GM12865 (cell line): ENCODE data around the gene RMND5A.

Experiments
- DNase-seq: peaks from one replicate; pipeline ENCODE4 v3.0.0; 2010; ENCODE audit warnings: low read depth
- H3K4me3 ChIP-seq: 2 replicates; pipeline ENCODE4 v1.5.1; 2011; ENCODE audit warnings: mild to moderate bottlenecking, low read depth, low read length, control low read depth
- TF ChIP-seq, protein P1 (sequence below): IDR thresholded peaks from 2 replicates; pipeline ENCODE4 v1.5.1; 2011; ENCODE audit warnings: low read length, control low read depth, low read depth, inconsistent platforms; ENCODE audit not compliant: insufficient read depth; ENCODE audit errors: missing control alignments

The RMND5A gene

DNA sequence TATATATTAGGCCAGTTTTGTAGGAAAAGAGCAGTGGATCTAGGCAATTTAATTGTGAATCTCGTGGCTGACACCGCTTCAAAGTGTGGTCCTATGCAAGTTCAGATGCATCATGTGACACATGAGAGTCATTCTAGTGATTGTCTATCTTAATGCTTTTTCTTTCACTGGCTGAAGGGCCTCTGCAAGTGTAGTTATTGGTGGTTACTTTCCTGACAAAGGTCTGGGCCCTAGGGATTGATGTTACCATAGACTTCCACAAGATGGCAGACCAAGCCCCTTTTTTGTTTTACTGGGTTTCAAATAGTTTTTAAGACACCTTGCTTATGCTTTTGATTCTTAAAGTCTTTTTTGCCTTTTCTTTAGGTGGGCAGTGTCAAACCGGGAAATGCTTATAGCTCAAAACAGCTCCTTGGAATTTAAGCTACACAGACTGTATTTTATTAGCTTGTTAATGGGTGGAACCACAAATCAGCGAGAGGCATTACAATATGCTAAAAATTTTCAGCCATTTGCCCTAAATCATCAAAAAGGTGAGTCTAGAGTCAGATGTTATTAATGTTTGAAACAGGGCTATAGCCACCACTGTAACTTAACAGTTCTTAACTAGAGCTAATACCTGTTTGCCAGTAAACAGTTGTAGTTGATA is 44.7 kb downstream of the RMND5A start:
- peak; percentile 64 for DNase-seq
- TF ChIP-seq, protein P1, sequence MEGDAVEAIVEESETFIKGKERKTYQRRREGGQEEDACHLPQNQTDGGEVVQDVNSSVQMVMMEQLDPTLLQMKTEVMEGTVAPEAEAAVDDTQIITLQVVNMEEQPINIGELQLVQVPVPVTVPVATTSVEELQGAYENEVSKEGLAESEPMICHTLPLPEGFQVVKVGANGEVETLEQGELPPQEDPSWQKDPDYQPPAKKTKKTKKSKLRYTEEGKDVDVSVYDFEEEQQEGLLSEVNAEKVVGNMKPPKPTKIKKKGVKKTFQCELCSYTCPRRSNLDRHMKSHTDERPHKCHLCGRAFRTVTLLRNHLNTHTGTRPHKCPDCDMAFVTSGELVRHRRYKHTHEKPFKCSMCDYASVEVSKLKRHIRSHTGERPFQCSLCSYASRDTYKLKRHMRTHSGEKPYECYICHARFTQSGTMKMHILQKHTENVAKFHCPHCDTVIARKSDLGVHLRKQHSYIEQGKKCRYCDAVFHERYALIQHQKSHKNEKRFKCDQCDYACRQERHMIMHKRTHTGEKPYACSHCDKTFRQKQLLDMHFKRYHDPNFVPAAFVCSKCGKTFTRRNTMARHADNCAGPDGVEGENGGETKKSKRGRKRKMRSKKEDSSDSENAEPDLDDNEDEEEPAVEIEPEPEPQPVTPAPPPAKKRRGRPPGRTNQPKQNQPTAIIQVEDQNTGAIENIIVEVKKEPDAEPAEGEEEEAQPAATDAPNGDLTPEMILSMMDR: peak; percentile 61
- no peak overlapping the region for H3K4me3 ChIP-seq

DNA sequence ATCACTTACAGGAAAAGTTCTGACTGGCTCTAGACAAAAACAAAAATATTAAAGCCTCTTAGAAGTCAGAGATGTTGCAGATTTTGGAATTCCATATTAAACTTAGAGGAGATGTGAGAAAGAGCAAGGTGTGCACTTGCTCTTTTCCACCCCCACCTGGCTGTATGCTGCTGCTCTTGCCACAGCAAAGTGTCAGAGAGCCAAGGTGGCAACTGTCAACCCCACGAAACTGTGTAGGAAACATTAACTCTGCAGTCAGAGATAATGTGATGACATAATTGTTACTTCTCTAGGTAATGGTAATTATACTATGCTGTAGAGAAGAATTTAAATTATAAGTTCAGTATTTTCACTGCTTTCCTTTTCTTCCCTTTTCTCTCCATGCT is 45.2 kb downstream of the RMND5A start:
- no peak overlapping the region for H3K4me3 ChIP-seq
- TF ChIP-seq, protein P1: no peak
- DNase-seq: no peak

DNA sequence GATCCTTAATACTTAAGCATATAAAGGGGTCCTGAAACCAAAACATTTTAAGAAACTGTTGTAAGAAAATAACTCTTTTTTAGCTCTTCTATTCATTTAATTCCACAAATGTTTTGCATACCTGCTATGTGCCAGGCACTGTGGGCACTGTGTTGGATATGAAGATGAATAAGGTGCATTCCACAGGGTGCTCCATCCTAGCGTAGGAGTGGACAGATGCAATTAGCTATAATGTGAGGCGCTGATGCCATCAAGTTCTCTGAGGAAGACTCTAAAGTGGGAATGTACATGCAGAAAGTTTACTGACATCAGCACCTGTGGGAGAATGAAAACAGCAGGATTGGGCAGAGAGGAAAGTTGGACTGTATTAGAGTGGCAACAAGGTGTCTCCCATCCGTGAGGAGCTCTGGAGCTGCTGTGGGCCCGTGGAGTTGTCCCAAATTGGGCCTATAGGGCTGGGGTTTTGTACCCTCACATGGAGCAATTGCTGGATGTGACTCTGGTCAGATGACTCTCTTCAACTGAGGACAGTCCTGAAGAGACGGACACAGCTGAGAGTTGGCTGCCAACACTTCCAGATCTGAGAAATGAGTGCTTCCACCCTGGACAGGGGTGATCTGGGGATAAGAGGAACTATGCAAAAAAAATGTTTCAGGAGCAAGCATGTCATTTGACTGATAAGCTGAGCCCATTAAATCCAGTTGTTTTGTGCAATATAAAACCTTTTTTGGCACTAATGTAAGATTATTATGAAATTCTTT is 48.3 kb downstream of the RMND5A start:
- TF ChIP-seq, protein P1: no peak
- H3K4me3 ChIP-seq: no peak overlapping the region
- DNase-seq: no peak

DNA sequence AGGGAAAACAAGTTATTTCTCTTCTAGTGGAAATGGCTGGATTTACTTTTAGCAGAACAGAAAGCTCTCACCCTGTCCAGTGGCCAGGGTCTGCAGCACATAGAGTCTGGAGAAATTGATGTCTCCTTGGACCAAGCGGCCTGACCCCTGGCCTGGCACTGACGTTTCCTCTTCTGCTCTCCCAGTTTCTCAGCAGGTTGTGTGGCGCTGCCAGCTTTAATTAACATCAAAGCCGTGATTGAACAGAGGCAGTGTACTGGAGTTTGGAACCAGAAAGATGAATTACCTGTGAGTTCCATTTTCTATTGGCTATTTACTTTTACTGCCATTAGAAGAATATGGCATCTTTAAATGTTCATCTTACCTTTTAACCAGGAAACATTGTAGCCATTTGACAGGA is 49.7 kb downstream of the RMND5A start:
- no peak overlapping the region for H3K4me3 ChIP-seq
- TF ChIP-seq, protein P1: no peak
- no peak for DNase-seq

DNA sequence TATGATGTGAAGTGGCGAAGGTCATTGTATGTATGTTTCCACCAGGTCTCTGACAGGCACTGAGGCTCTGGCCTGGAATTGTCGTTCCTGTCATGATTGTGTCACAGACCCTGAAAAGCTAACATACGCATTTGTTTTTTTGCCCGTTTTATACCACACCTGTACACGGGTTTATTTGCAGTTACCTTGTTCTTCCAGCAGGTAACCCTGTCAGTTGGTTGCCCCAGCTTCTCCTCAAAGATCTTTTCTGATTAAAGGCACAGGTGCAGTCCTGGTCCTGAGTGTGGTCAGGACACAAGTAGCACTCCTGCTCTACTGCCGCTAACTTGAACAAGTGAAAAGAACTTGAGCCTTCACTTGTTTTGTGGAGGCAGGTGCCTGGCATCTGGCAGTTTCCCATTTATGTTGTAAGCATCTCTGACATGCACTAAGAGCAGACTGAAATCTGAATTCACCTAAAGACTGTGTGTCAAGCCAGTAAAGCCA is 50.8 kb downstream of the RMND5A start:
- TF ChIP-seq, protein P1: no peak
- no peak for DNase-seq
- no peak overlapping the region for H3K4me3 ChIP-seq

DNA sequence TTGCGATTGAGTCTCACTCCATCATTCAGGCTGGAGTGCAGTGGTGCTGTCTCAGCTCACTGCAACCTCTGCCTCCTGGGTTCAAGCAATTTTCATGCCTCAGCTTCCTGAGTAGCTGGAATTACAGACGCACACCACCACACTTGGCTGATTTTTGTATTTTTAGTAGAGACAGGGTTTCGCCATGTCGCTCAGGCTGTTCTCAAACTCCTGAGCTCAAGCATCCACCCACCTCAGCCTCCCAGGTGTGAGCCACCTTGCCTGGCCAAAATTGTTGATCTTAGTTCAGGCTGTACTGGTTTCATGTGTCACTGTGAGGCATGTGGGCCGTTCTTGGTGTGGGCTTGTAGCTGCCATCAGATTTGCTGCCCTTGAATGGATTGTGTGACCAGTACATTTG is 52.5 kb downstream of the RMND5A start:
- no peak for DNase-seq
- TF ChIP-seq, protein P1: no peak
- H3K4me3 ChIP-seq: no peak overlapping the region
